Rectal smooth muscle tissue (tissue), 1 donor: ENCODE data around the gene CHAF1A.
A peak's percentile ranks its signal among the peaks of the same experiment; 100 is the strongest.

Experiments used
- H3K27ac ChIP-seq: one replicate; pipeline ENCODE4 v1.7.0; 2013; ENCODE audit warnings: low read depth, low read length, inconsistent platforms
- H3K27me3 ChIP-seq: one replicate; pipeline ENCODE4 v1.7.0; 2013; ENCODE audit warnings: low read length; ENCODE audit not compliant: control insufficient read depth, insufficient read depth
- H3K36me3 ChIP-seq: one replicate; pipeline ENCODE4 v1.7.0; 2013; ENCODE audit warnings: low read length; ENCODE audit not compliant: control insufficient read depth, insufficient read depth
- H3K4me1 ChIP-seq: one replicate; pipeline ENCODE4 v1.7.0; 2013; ENCODE audit warnings: low read length; ENCODE audit not compliant: control insufficient read depth, insufficient read depth
- H3K4me3 ChIP-seq: one replicate; pipeline ENCODE4 v1.7.0; 2013; ENCODE audit warnings: low read length
- H3K9ac ChIP-seq: one replicate; pipeline ENCODE4 v1.7.0; 2013; ENCODE audit warnings: low read length

Gene CHAF1A

GRCh38 chr19:4370418-4371041, 31.9 kb upstream of the CHAF1A start:
- H3K36me3 ChIP-seq: peaks cover 1% of the 10 kb centered on the region
- H3K27ac ChIP-seq: no peak overlapping the region
- no peaks in the 10 kb centered on the region for H3K27me3 ChIP-seq
- H3K4me1 ChIP-seq: peaks cover 28% of the 10 kb centered on the region
- H3K4me3 ChIP-seq: peak overlapping the region; percentile 62
- H3K9ac ChIP-seq: no peak overlapping the region

- Histone ChIP-seq H3K4me3 (no peak overlapping the region), H3K36me3 (no peaks in the 10 kb centered on the region), H3K27me3 (no peaks in the 10 kb centered on the region), H3K4me1 (peaks cover 36% of the 10 kb centered on the region), H3K9ac (no peak overlapping the region), H3K27ac (no peak overlapping the region)
Observed at GRCh38 chr19:4371247-4372164, 30.9 kb upstream of the CHAF1A start.

- Histone ChIP-seq H3K4me1 (peaks cover 40% of the 10 kb centered on the region), H3K9ac (no peak overlapping the region), H3K4me3 (no peak overlapping the region), H3K27ac (peak overlapping the region; percentile 71), H3K27me3 (no peaks in the 10 kb centered on the region), H3K36me3 (no peaks in the 10 kb centered on the region)
Observed at GRCh38 chr19:4372165-4373012, 30.1 kb upstream of the CHAF1A start.

- Histone ChIP-seq H3K36me3 (no peaks in the 10 kb centered on the region), H3K9ac (no peak overlapping the region), H3K27me3 (no peaks in the 10 kb centered on the region), H3K27ac (peak overlapping the region; percentile 71), H3K4me3 (no peak overlapping the region), H3K4me1 (peaks cover 39% of the 10 kb centered on the region)
Observed at GRCh38 chr19:4373013-4373367, 29.4 kb upstream of the CHAF1A start.

GRCh38 chr19:4373601-4374497, 28.6 kb upstream of the CHAF1A start:
- Histone ChIP-seq H3K27ac (peak overlapping the region; percentile 71), H3K9ac (no peak overlapping the region), H3K4me1 (peaks cover 33% of the 10 kb centered on the region), H3K27me3 (no peaks in the 10 kb centered on the region), H3K36me3 (no peaks in the 10 kb centered on the region), H3K4me3 (no peak overlapping the region)

GRCh38 chr19:4374498-4375163, 27.8 kb upstream of the CHAF1A start:
- Histone ChIP-seq H3K36me3 (no peaks in the 10 kb centered on the region), H3K9ac (peak overlapping the region; percentile 45), H3K4me3 (peak overlapping the region; percentile 42), H3K27me3 (no peaks in the 10 kb centered on the region), H3K4me1 (peaks cover 33% of the 10 kb centered on the region), H3K27ac (peak overlapping the region; percentile 71)

GRCh38 chr19:4375164-4376027, 27.0 kb upstream of the CHAF1A start:
- Histone ChIP-seq H3K27ac (peak overlapping the region; percentile 71), H3K9ac (peak overlapping the region; percentile 45), H3K36me3 (no peaks in the 10 kb centered on the region), H3K4me3 (peak overlapping the region; percentile 42), H3K27me3 (no peaks in the 10 kb centered on the region), H3K4me1 (peaks cover 30% of the 10 kb centered on the region)

- no peaks in the 10 kb centered on the region for H3K27me3 ChIP-seq
- no peak overlapping the region for H3K9ac ChIP-seq
- peaks cover 30% of the 10 kb centered on the region for H3K4me1 ChIP-seq
- no peaks in the 10 kb centered on the region for H3K36me3 ChIP-seq
- H3K4me3 ChIP-seq: peak overlapping the region; percentile 1
- H3K27ac ChIP-seq: peak overlapping the region; percentile 27
Observed at GRCh38 chr19:4376028-4376670, 26.3 kb upstream of the CHAF1A start.

GRCh38 chr19:4376671-4376990, 25.8 kb upstream of the CHAF1A start:
- Histone ChIP-seq H3K27me3 (no peaks in the 10 kb centered on the region), H3K4me1 (peaks cover 30% of the 10 kb centered on the region), H3K36me3 (no peaks in the 10 kb centered on the region), H3K9ac (no peak overlapping the region), H3K4me3 (no peak overlapping the region), H3K27ac (no peak overlapping the region)

GRCh38 chr19:4376991-4377781, 25.3 kb upstream of the CHAF1A start:
- Histone ChIP-seq H3K9ac (no peak overlapping the region), H3K4me1 (peaks cover 30% of the 10 kb centered on the region), H3K27ac (no peak overlapping the region), H3K36me3 (no peaks in the 10 kb centered on the region), H3K4me3 (no peak overlapping the region), H3K27me3 (no peaks in the 10 kb centered on the region)
